Epithelial cell of umbilical artery (primary cell): ENCODE data around the gene MTRF1. TPM values are rescaled to one million over a fixed set of nuclear protein-coding genes. Genes with fewer than 3 reads are reported as not detected.

Experiments used
- total RNA-seq: library from RNA; depleted of rRNA; stranded (reverse); fragments of >200 nt; gene quantifications from 2 replicates; pipeline ENCODE4 v1.2.3, GENCODE V29; 2014

The MTRF1 gene
- total RNA-seq: 10.1 and 15.3 TPM in 2 replicates

GRCh38 chr13:41263261-41263971, at the start of gene MTRF1:
Gene MTRF1 (minus strand): TSS chr13:41263576. CDS start chr13:41260907, 2,669 bp downstream.

GRCh38 chr13:41310963-41311405, 47.6 kb upstream of the MTRF1 start, which contains the start of gene NAA16:
Gene NAA16 (plus strand): TSS chr13:41311267. CDS start chr13:41311529, 262 bp downstream.

GRCh38 chr13:41193919-41194824, 69.2 kb downstream of the MTRF1 start, which contains the start of gene KBTBD7:
Gene KBTBD7 (minus strand): TSS chr13:41194569. CDS start chr13:41194257, 312 bp downstream.

Other genes starting within 250 kb of the MTRF1 start
- 49.4 and 85.0 TPM in 2 replicates for gene ELF1, start 244.3 kb downstream of the MTRF1 start, total RNA-seq
- 8.4 and 9.4 TPM in 2 replicates for gene WBP4, start 202.1 kb downstream of the MTRF1 start, total RNA-seq
- 8.8 and 12.9 TPM in 2 replicates for gene KBTBD6, start 130.8 kb downstream of the MTRF1 start, total RNA-seq
- gene KBTBD7, start 69.0 kb downstream of the MTRF1 start, total RNA-seq: 5.2 and 7.9 TPM in 2 replicates
- gene NAA16, start 47.7 kb upstream of the MTRF1 start, total RNA-seq: 7.1 and 12.0 TPM in 2 replicates
- gene RGCC, start 194.0 kb upstream of the MTRF1 start, total RNA-seq: 18.5 and 34.8 TPM in 2 replicates